H1 (cell line): ENCODE measurements around the gene CST1. TPM values are rescaled to one million over a fixed set of nuclear protein-coding genes. Genes with fewer than 3 reads are reported as not detected.
"Not testable (repeated sequence)": the region's sequence is repeated elsewhere in the genome, so short reads cannot be mapped to it uniquely, and the experiment has no call there.

Source experiments
- CTCF ChIA-PET: fragments of 300-600 bp; sonication (Branson Sonifier 250); formaldehyde crosslinking; loops from one replicate; lab custom pipeline; 2021; ENCODE audit not compliant: partially characterized antibody; lab: Charles Lee
- POLR2A ChIA-PET: fragments of 300-600 bp; sonication (Branson Sonifier 250); formaldehyde crosslinking; loops from one replicate; lab custom pipeline; 2021; ENCODE audit warnings: inconsistent platforms; ENCODE audit not compliant: partially characterized antibody; lab: Charles Lee
- DNase-seq, 2 experiments: peaks; one replicate each; pipeline versions ENCODE4 v3.0.0 to v3.0.0-alpha.2; 2010 to 2022; ENCODE audit warnings: low spot score in 2 of 2, low read depth in 1 of 2, mixed read lengths in 1 of 2
- FAIRE-seq: peaks from 2 replicates; lab custom pipeline; 2011; peaks lifted over from hg19 to GRCh38; lab: Jason Lieb, UNC
- H2AFZ ChIP-seq: 2 replicates; pipeline ENCODE4 v1.8.1; 2012; ENCODE audit warnings: low read length, inconsistent platforms
- H2AK5ac ChIP-seq: 2 replicates; pipeline ENCODE4 v1.6.1; 2013; ENCODE audit warnings: low read depth, low read length
- H2BK120ac ChIP-seq: replicated peaks from 2 replicates; pipeline ENCODE3; 2013; ENCODE audit warnings: low read depth, low read length, inconsistent platforms
- H2BK12ac ChIP-seq: 2 replicates; pipeline ENCODE4 v1.6.1; 2013; ENCODE audit warnings: low read depth, low read length
- H2BK15ac ChIP-seq: 2 replicates; pipeline ENCODE4 v1.6.1; 2013; ENCODE audit warnings: low read length
- H2BK20ac ChIP-seq: 2 replicates; pipeline ENCODE4 v1.6.1; 2013; ENCODE audit warnings: low read length
- H2BK5ac ChIP-seq: 2 replicates; pipeline ENCODE4 v1.6.1; 2013; ENCODE audit warnings: low read depth, low read length
- H3K14ac ChIP-seq: 2 replicates; pipeline ENCODE4 v1.6.1; 2013; ENCODE audit warnings: inconsistent platforms; ENCODE audit not compliant: insufficient read length
- H3K18ac ChIP-seq: 2 replicates; pipeline ENCODE4 v1.6.1; 2013; ENCODE audit warnings: low read length; ENCODE audit errors: extremely low read depth
- H3K23ac ChIP-seq: 2 replicates; pipeline ENCODE4 v1.6.1; 2013; ENCODE audit warnings: inconsistent platforms; ENCODE audit not compliant: insufficient read length
- H3K23me2 ChIP-seq: 2 replicates; pipeline ENCODE4 v1.6.1; 2013; ENCODE audit warnings: low read depth, low read length
- H3K27ac ChIP-seq: 2 replicates; pipeline ENCODE4 v1.6.1; 2011; ENCODE audit warnings: low read depth, low read length, inconsistent platforms
- H3K27me3 ChIP-seq, 4 experiments: replicated peaks in 1 of 4; 1 replicate in 1 of 4; 2 replicates in 3 of 4; pipeline versions ENCODE4 v1.6.1 to v1.8.1; 2011 to 2013; ENCODE audit warnings: low read length in 3 of 4, mild to moderate bottlenecking in 3 of 4, inconsistent platforms in 2 of 4, mixed read lengths in 2 of 4, moderate library complexity in 1 of 4; ENCODE audit not compliant: control insufficient read depth in 3 of 4, insufficient read depth in 3 of 4; ENCODE audit errors: extremely low read depth in 1 of 4
- H3K36me3 ChIP-seq, 4 experiments: 2 replicates each; pipeline versions ENCODE4 v1.6.1 to v1.8.1; 2011 to 2013; ENCODE audit warnings: mild to moderate bottlenecking in 4 of 4, low read length in 3 of 4, moderate library complexity in 2 of 4, control low read depth in 1 of 4, inconsistent platforms in 1 of 4; ENCODE audit not compliant: insufficient read depth in 4 of 4, control insufficient read depth in 2 of 4
- H3K4ac ChIP-seq: replicated peaks from 2 replicates; pipeline ENCODE3; 2013; ENCODE audit warnings: low read length, low read depth, mixed read lengths, inconsistent platforms; ENCODE audit not compliant: insufficient read length
- H3K4me1 ChIP-seq, 4 experiments: replicated peaks in 1 of 4; 1 replicate in 1 of 4; 2 replicates in 3 of 4; pipeline versions ENCODE4 v1.6.1 to v1.8.1; 2011 to 2013; ENCODE audit warnings: low read length in 3 of 4, inconsistent platforms in 2 of 4, mixed read lengths in 1 of 4; ENCODE audit not compliant: insufficient read depth in 4 of 4, control insufficient read depth in 3 of 4
- H3K4me2 ChIP-seq, 2 experiments: 2 replicates each; pipeline versions ENCODE4 v1.6.1 to v1.8.1; 2011 to 2013; ENCODE audit warnings: low read depth in 2 of 2, low read length in 2 of 2, control low read depth in 1 of 2, inconsistent platforms in 1 of 2, mild to moderate bottlenecking in 1 of 2; ENCODE audit not compliant: insufficient read depth in 1 of 2
- H3K4me3 ChIP-seq, 4 experiments: fragments of 200-600, 300-600 bp in 1 of 4; sonication (generic), shearing (Covaris generic), sonication (Bioruptor Twin) in 1 of 4; 2 replicates each; pipeline versions ENCODE4 v1.5.1 to v1.8.1; 2011 to 2016; ENCODE audit warnings: low read length in 4 of 4, low read depth in 3 of 4, control low read depth in 2 of 4, inconsistent platforms in 2 of 4, mild to moderate bottlenecking in 2 of 4, mixed read lengths in 1 of 4, moderate library complexity in 1 of 4; ENCODE audit not compliant: insufficient read depth in 2 of 4; ENCODE audit errors: extremely low read depth in 1 of 4
- H3K56ac ChIP-seq: replicated peaks from 2 replicates; pipeline ENCODE3; 2013; ENCODE audit warnings: low read depth, mild to moderate bottlenecking, mixed read lengths, low read length, inconsistent platforms; ENCODE audit not compliant: insufficient read length
- H3K79me1 ChIP-seq: 2 replicates; pipeline ENCODE4 v1.6.1; 2013; ENCODE audit warnings: low read depth, low read length, control low read depth
- H3K79me2 ChIP-seq, 2 experiments: 2 replicates each; pipeline versions ENCODE4 v1.6.1 to v1.8.1; 2012 to 2013; ENCODE audit warnings: low read length in 2 of 2, mild to moderate bottlenecking in 2 of 2, inconsistent platforms in 1 of 2; ENCODE audit not compliant: insufficient read depth in 2 of 2, control insufficient read depth in 1 of 2
- H3K9ac ChIP-seq, 4 experiments: replicated peaks in 1 of 4; 1 replicate in 1 of 4; 2 replicates in 3 of 4; pipeline versions ENCODE4 v1.6.1 to v1.8.1; 2011 to 2013; ENCODE audit warnings: low read depth in 3 of 4, low read length in 3 of 4, control low read depth in 2 of 4, mild to moderate bottlenecking in 2 of 4, moderate library complexity in 2 of 4, inconsistent platforms in 1 of 4; ENCODE audit errors: extremely low read depth in 1 of 4
- H3K9me3 ChIP-seq, 2 experiments: 2 replicates each; pipeline versions ENCODE4 v1.6.1 to v1.8.1; 2012 to 2013; ENCODE audit warnings: mild to moderate bottlenecking in 2 of 2, moderate library complexity in 2 of 2, control low read depth in 1 of 2, inconsistent platforms in 1 of 2, low read depth in 1 of 2, low read length in 1 of 2, mixed read lengths in 1 of 2; ENCODE audit not compliant: insufficient read depth in 2 of 2
- H4K20me1 ChIP-seq, 2 experiments: replicated peaks in 1 of 2; 2 replicates each; pipeline versions ENCODE3 to v1.8.1; 2011 to 2013; ENCODE audit warnings: inconsistent platforms in 2 of 2, low read length in 2 of 2, mild to moderate bottlenecking in 1 of 2; ENCODE audit not compliant: insufficient read depth in 2 of 2, control insufficient read depth in 1 of 2
- H4K5ac ChIP-seq: 2 replicates; pipeline ENCODE4 v1.6.1; 2013; ENCODE audit warnings: low read length, low read depth, mixed read lengths, inconsistent platforms; ENCODE audit not compliant: insufficient read length
- H4K8ac ChIP-seq: 2 replicates; pipeline ENCODE4 v1.8.0; 2013; ENCODE audit warnings: mild to moderate bottlenecking, moderate library complexity, low read length, inconsistent platforms; ENCODE audit not compliant: insufficient read depth; ENCODE audit errors: extremely low read depth
- H4K91ac ChIP-seq: replicated peaks from 2 replicates; pipeline ENCODE3; 2013; ENCODE audit warnings: low read length, mixed read lengths, inconsistent platforms; ENCODE audit not compliant: insufficient read length
- polyA plus RNA-seq, 7 experiments: library from polyadenylated mRNA; depleted of rRNA in 3 of 7; stranded (reverse) in 5 of 7; unstranded in 2 of 7; fragments of >200 nt in 5 of 7; fragments of 200-250 nt in 2 of 7; gene quantifications; 1 replicate in 5 of 7; 2 replicates in 1 of 7; 4 replicates in 1 of 7; pipeline versions ENCODE4 v1.2.1 to v1.2.3, GENCODE V29; 2011 to 2013; ENCODE audit warnings: missing spikeins in 2 of 7, mixed read lengths in 2 of 7
- total RNA-seq: library from RNA; stranded (reverse); fragmentation: NEBNext Ultra II Directional; extraction: Animal tissue kit (Norgen Biotek cat#: 25700); gene quantifications from 2 replicates; pipeline ENCODE4 v1.2.1, GENCODE V29; 2021

CST1 gene
- total and polyA plus RNA-seq, 2 of the 8 experiments (the other 6 are each of a cell fraction or from before 2014, with no cell fraction given), result 2.3 to 2.9 TPM

GRCh38 chr20:23778676-23779075 lies 27.9 kb upstream of the CST1 start:
- H3K79me1 ChIP-seq, H4K20me1 ChIP-seq, H2AK5ac ChIP-seq, H3K56ac ChIP-seq, H3K18ac ChIP-seq, H3K9me3 ChIP-seq, H4K5ac ChIP-seq, H2BK5ac ChIP-seq, H3K14ac ChIP-seq, H3K23me2 ChIP-seq, CTCF ChIA-PET, H4K8ac ChIP-seq, H2BK15ac ChIP-seq, FAIRE-seq, H3K9ac ChIP-seq, H3K36me3 ChIP-seq, H2BK20ac ChIP-seq, H3K4me2 ChIP-seq, H3K23ac ChIP-seq, DNase-seq, H2BK12ac ChIP-seq, H3K4ac ChIP-seq, H3K4me3 ChIP-seq, H3K27ac ChIP-seq, H2AFZ ChIP-seq, H3K79me2 ChIP-seq, POLR2A ChIA-PET, H4K91ac ChIP-seq, H2BK120ac ChIP-seq, H3K27me3 ChIP-seq: not testable (repeated sequence)
- H3K4me1 ChIP-seq, result peaks cover 0 to 14% (median 5%) of the 10 kb centered on the region in 4 experiments; a peak in 6 of 7 replicates
